HCT116 (cell line): ENCODE data around the gene CDH13. TPM values are rescaled to one million over a fixed set of nuclear protein-coding genes. Genes with fewer than 3 reads are reported as not detected.
A peak's percentile ranks its signal among the peaks of the same experiment; 100 is the strongest.

Experiments
- ATAC-seq: fragments of 200-7000 bp; cut with Tn5 transposase; 2 replicates; pipeline ENCODE4 v1.9.1; 2020; ENCODE audit warnings: mild to moderate bottlenecking, moderate library complexity
- BruUV-seq: library from RNA; stranded (reverse); fragments of 400-500 nt; replicated peaks from 2 replicates; lab custom pipeline; 2021; lab: Mats Ljungman, UMichigan
- CTCF ChIA-PET: fragments of 300-600 bp; sonication (Branson Sonifier 250); formaldehyde crosslinking; loops from one replicate; lab custom pipeline; 2021; ENCODE audit warnings: antibody characterized with exemption; lab: Charles Lee
- POLR2A ChIA-PET: fragments of 300-600, 350-600 bp; sonication (Branson Sonifier 250); formaldehyde crosslinking; loops from one replicate; lab custom pipeline; 2021; ENCODE audit warnings: antibody characterized with exemption; lab: Charles Lee
- RAD21 ChIA-PET, 2 experiments: fragments of 300-600 bp; sonication (Branson Sonifier 250); formaldehyde crosslinking; loops; one replicate each; lab custom pipeline; 2023; ENCODE audit warnings: low total read pairs in 2 of 2; ENCODE audit not compliant: uncharacterized antibody in 2 of 2, unreplicated experiment in 2 of 2, low non-redundant PET in 1 of 2; lab: Charles Lee
- DNase-seq: peaks from one replicate; pipeline ENCODE4 v3.0.0-alpha.2; 2010; ENCODE audit warnings: low read depth, low spot score
- H2AFZ ChIP-seq: fragments of 200-600 bp; shearing (Covaris generic), sonication (generic); 2 replicates; pipeline ENCODE4 v1.6.1; 2017; ENCODE audit warnings: low read depth, mixed run types, mixed read lengths, antibody characterized with exemption, low read length; ENCODE audit not compliant: poor library complexity, severe bottlenecking
- H3K27ac ChIP-seq: 2 replicates; pipeline ENCODE4 v1.5.1; 2012; ENCODE audit warnings: low read depth, low read length
- H3K27me3 ChIP-seq: fragments of 200-600 bp; sonication (generic); 2 replicates; pipeline ENCODE4 v1.6.1; 2016; ENCODE audit warnings: mixed run types, low read length, mixed read lengths; ENCODE audit not compliant: insufficient read depth
- H3K36me3 ChIP-seq, 2 experiments: fragments of 200-500 bp in 1 of 2; fragments of 200-600 bp in 1 of 2; sonication (Bioruptor generic) in 1 of 2; sonication (generic) in 1 of 2; 2 replicates each; pipeline versions ENCODE4 v1.5.1 to v1.6.1; 2014 to 2016; ENCODE audit warnings: low read length in 2 of 2, inconsistent platforms in 1 of 2, mixed read lengths in 1 of 2, mixed run types in 1 of 2; ENCODE audit not compliant: insufficient read depth in 2 of 2, control insufficient read depth in 1 of 2
- H3K4me1 ChIP-seq, 2 experiments: fragments of 200-600 bp in 1 of 2; sonication (generic) in 1 of 2; 2 replicates each; pipeline versions ENCODE4 v1.5.1 to v1.6.1; 2012 to 2017; ENCODE audit warnings: low read length in 2 of 2, inconsistent platforms in 1 of 2, mild to moderate bottlenecking in 1 of 2, mixed read lengths in 1 of 2, mixed run types in 1 of 2, moderate library complexity in 1 of 2; ENCODE audit not compliant: insufficient read depth in 2 of 2, control insufficient read depth in 1 of 2
- H3K4me2 ChIP-seq: fragments of 200-600 bp; sonication (generic); 2 replicates; pipeline ENCODE4 v1.6.1; 2017; ENCODE audit warnings: mixed run types, low read length, mixed read lengths
- H3K4me3 ChIP-seq, 2 experiments: fragments of 200-600 bp in 1 of 2; sonication (generic) in 1 of 2; replicated peaks in 1 of 2; 2 replicates each; pipeline ENCODE4 v1.5.1; 2011 to 2016; ENCODE audit warnings: low read length in 2 of 2, control low read depth in 1 of 2, low read depth in 1 of 2, mild to moderate bottlenecking in 1 of 2, mixed read lengths in 1 of 2, mixed run types in 1 of 2
- H3K79me2 ChIP-seq: fragments of 200-600 bp; sonication (generic); 2 replicates; pipeline ENCODE4 v1.6.1; 2017; ENCODE audit warnings: mild to moderate bottlenecking, mixed run types, low read length, moderate library complexity, mixed read lengths; ENCODE audit not compliant: insufficient read depth
- H3K9ac ChIP-seq: fragments of 200-600 bp; sonication (generic); 2 replicates; pipeline ENCODE4 v1.6.1; 2016; ENCODE audit warnings: low read length, mixed read lengths
- H3K9me2 ChIP-seq: fragments of 200-600 bp; sonication (generic), shearing (Covaris generic); 2 replicates; pipeline ENCODE4 v1.6.1; 2017; ENCODE audit warnings: mixed run types, mild to moderate bottlenecking, moderate library complexity; ENCODE audit not compliant: insufficient read depth
- H3K9me3 ChIP-seq, 2 experiments: fragments of 200-500 bp in 1 of 2; fragments of 200-600 bp in 1 of 2; sonication (Bioruptor generic) in 1 of 2; sonication (generic) in 1 of 2; 2 replicates each; pipeline ENCODE4 v1.6.1; 2014 to 2017; ENCODE audit warnings: low read length in 2 of 2, mixed read lengths in 2 of 2, inconsistent platforms in 1 of 2, low read depth in 1 of 2, mild to moderate bottlenecking in 1 of 2, mixed run types in 1 of 2, moderate library complexity in 1 of 2; ENCODE audit not compliant: control insufficient read depth in 1 of 2, insufficient read depth in 1 of 2
- H4K20me1 ChIP-seq: fragments of 200-600 bp; sonication (generic), shearing (Covaris generic); 2 replicates; pipeline ENCODE4 v1.6.1; 2017; ENCODE audit warnings: mixed run types, mild to moderate bottlenecking, moderate library complexity; ENCODE audit not compliant: insufficient read depth
- CTCF ChIP-seq, 3 experiments: fragments of 200-600 bp in 1 of 3; sonication (generic) in 1 of 3; IDR thresholded peaks in 2 of 3; conservative IDR thresholded peaks in 1 of 3; 2 replicates each; pipeline ENCODE4 v1.5.1; 2012 to 2017; ENCODE audit warnings: low read depth in 2 of 3, low read length in 2 of 3, antibody characterized with exemption in 1 of 3, borderline replicate concordance in 1 of 3, control low read depth in 1 of 3, mild to moderate bottlenecking in 1 of 3, mixed read lengths in 1 of 3, mixed run types in 1 of 3, moderate library complexity in 1 of 3; ENCODE audit not compliant: insufficient read depth in 1 of 3
- RAD21 ChIP-seq: IDR thresholded peaks from 2 replicates; pipeline ENCODE4 v1.6.1; 2012; ENCODE audit warnings: low read depth, mild to moderate bottlenecking
- SRF ChIP-seq: IDR thresholded peaks from 2 replicates; pipeline ENCODE4 v1.6.1; 2012; ENCODE audit warnings: low read depth
- ZNF274 ChIP-seq: fragments of 200-500 bp; sonication (Bioruptor generic); IDR thresholded peaks from 2 replicates; pipeline ENCODE4 v1.6.1; 2014; ENCODE audit warnings: mild to moderate bottlenecking, low read depth, low read length, inconsistent platforms
- intact Hi-C: fragments of 100-400 bp; cut with micrococcal nuclease; formaldehyde crosslinking; loops from 2 replicates; pipeline ENCODE4 v1.10.0; 2022
- total RNA-seq: library from RNA; stranded (reverse); gene quantifications from one replicate; pipeline ENCODE4 v1.2.1, GENCODE V29; 2021; ENCODE audit not compliant: unreplicated experiment

The CDH13 gene
- total RNA-seq, 1 experiment from 2014 or later: not detected

- Histone ChIP-seq H3K9ac (no peak overlapping the region), H3K9me2 (no peaks in the 10 kb centered on the region)
- no peak for DNase-seq
- no TSS peak for BruUV-seq
- RAD21 ChIA-PET: no interaction called here
- intact Hi-C loops: loop anchor here (10.0 kb wide), 1 partner anchor 814 kb away; no protein-coding TSS in a partner anchor
- no peak for ATAC-seq
- TF ChIP-seq ZNF274 (no peak), CTCF (IDR thresholded peaks at IDR 0.05 in 2 of 3, conservative IDR thresholded peaks at IDR 0.05 in 1 of 3; ENCODE audit: borderline replicate concordance in 1 of 3, insufficient read depth in 1 of 3, low read depth in 2 of 3, low read length in 2 of 3) (peak in 1 of 3 experiments; percentile 29; a peak in 2 of 6 replicates), SRF (no peak), RAD21 (peak; percentile 45; the same call in 1 of the 2 replicates)
- TF ChIP-seq, all 23 proteins: peak for 2
- H3K9me3 ChIP-seq: no peaks in the 10 kb centered on the region
- H4K20me1 ChIP-seq: no peaks in the 10 kb centered on the region
- peaks cover 7 to 15% of the 10 kb centered on the region in 2 experiments; a peak in 3 of 4 replicates for H3K4me1 ChIP-seq
- H3K79me2 ChIP-seq: no peaks in the 10 kb centered on the region
- H3K27me3 ChIP-seq: 0 out of 2 replicates have a peak, but pooled peaks cover 9% of the 10 kb centered on the region
- CTCF ChIA-PET: interaction anchor here (0.7 to 1.3 kb wide), 11 partner anchors 8 to 816 kb away, joined by 3 to 10 read pairs (median 3); no protein-coding TSS in a partner anchor
- H3K4me2 ChIP-seq: no peak overlapping the region
- H2AFZ ChIP-seq: no peak overlapping the region
- POLR2A ChIA-PET: no interaction called here
- no peak overlapping the region for H3K4me3 ChIP-seq
- no peak overlapping the region for H3K27ac ChIP-seq
- no peaks in the 10 kb centered on the region for H3K36me3 ChIP-seq
These were observed 3.9 kb downstream of the CDH13 start for GRCh38 chr16:82630688-82631087.
